T-helper 2 cell treated with Interferon-gamma antibody and Interleukin-4, amounts not matched to agents 5 μg/mL and 100 μg/mL, for 36 hours (primary cell): ENCODE results near the gene PCCA.

ENCODE experiments used
- DNase-seq: peaks from one replicate; pipeline ENCODE4 v3.0.0; 2021; ENCODE audit warnings: low spot score
- H3K27ac Mint-ChIP-seq: one replicate; pipeline ENCODE4 v1.8.0; 2021; ENCODE audit warnings: mild to moderate bottlenecking, mixed read lengths
- H3K27me3 Mint-ChIP-seq: one replicate; pipeline ENCODE4 v1.8.0; 2021; ENCODE audit warnings: low read depth, mixed read lengths
- H3K36me3 Mint-ChIP-seq: one replicate; pipeline ENCODE4 v1.8.0; 2021; ENCODE audit warnings: low read depth, mixed read lengths
- H3K4me1 Mint-ChIP-seq: one replicate; pipeline ENCODE4 v1.8.0; 2021; ENCODE audit warnings: low read depth, mixed read lengths
- H3K4me3 Mint-ChIP-seq: one replicate; pipeline ENCODE4 v1.8.0; 2022; ENCODE audit warnings: mild to moderate bottlenecking, moderate library complexity, mixed read lengths
- H3K9me3 Mint-ChIP-seq: one replicate; pipeline ENCODE4 v1.8.0; 2021; ENCODE audit warnings: mixed read lengths

The PCCA gene

GRCh38 chr13:100508455-100508854 lies 419.6 kb downstream of the PCCA start:
- H3K27me3 Mint-ChIP-seq = peaks cover 37% of the 10 kb centered on the region
- H3K27ac Mint-ChIP-seq = no peak overlapping the region
- DNase-seq = no peak
- no peak overlapping the region for H3K4me3 Mint-ChIP-seq
- peaks cover 19% of the 10 kb centered on the region for H3K4me1 Mint-ChIP-seq
- H3K9me3 Mint-ChIP-seq = no peaks in the 10 kb centered on the region
- H3K36me3 Mint-ChIP-seq = no peaks in the 10 kb centered on the region

DNA sequence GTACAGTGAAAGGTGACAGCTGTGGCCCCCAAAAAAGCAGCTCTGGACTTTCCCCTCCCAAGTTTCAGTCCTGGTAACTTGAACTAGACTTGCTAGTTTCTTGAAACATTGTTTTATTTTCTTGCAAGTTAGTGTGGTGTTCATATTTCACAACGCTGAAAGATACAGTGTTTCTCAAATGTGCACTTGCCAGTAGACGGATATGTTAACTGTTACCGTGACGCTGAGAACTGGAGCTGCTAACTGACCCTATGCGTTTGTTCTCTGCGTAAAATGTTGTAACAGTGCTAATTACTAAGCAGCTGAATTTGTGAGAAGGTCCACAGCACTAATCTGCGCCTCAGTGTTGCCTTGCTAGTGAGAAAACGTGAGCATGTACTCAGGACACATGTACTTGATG lies 420.1 kb downstream of the PCCA start:
- DNase-seq = no peak
- Mint-ChIP-seq H3K4me3 (no peak overlapping the region), H3K27ac (no peak overlapping the region), H3K36me3 (no peaks in the 10 kb centered on the region), H3K9me3 (no peaks in the 10 kb centered on the region), H3K27me3 (peaks cover 41% of the 10 kb centered on the region), H3K4me1 (peaks cover 19% of the 10 kb centered on the region)

GRCh38 chr13:100510208-100510957 lies 421.5 kb downstream of the PCCA start:
- peaks cover 37% of the 10 kb centered on the region for H3K27me3 Mint-ChIP-seq
- peaks cover 19% of the 10 kb centered on the region for H3K4me1 Mint-ChIP-seq
- no peaks in the 10 kb centered on the region for H3K36me3 Mint-ChIP-seq
- no peak overlapping the region for H3K27ac Mint-ChIP-seq
- H3K9me3 Mint-ChIP-seq = no peaks in the 10 kb centered on the region
- H3K4me3 Mint-ChIP-seq = no peak overlapping the region
- DNase-seq = no peak

DNA sequence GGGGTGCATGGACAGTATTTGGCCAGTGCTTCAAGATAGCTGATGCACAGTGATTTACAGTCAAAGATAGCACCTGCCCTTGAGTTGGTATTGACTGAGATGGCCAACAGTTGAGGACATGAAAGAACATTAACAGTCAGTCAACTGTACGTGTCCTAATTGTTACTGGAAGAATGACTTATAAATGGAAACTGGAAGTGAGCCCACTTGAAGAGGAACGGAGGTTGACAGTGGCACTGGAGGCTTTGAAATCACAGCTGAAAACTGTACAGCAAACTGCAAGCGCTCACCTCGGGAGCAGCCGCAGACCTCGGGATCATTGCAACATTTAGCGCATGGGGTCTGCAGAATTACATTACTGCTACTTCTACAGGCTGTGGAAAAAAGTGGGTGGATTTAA lies 422.6 kb downstream of the PCCA start:
- H3K27ac Mint-ChIP-seq = no peak overlapping the region
- peaks cover 11% of the 10 kb centered on the region for H3K4me1 Mint-ChIP-seq
- no peak for DNase-seq
- no peaks in the 10 kb centered on the region for H3K36me3 Mint-ChIP-seq
- no peaks in the 10 kb centered on the region for H3K9me3 Mint-ChIP-seq
- no peak overlapping the region for H3K4me3 Mint-ChIP-seq
- H3K27me3 Mint-ChIP-seq = peaks cover 36% of the 10 kb centered on the region

DNA sequence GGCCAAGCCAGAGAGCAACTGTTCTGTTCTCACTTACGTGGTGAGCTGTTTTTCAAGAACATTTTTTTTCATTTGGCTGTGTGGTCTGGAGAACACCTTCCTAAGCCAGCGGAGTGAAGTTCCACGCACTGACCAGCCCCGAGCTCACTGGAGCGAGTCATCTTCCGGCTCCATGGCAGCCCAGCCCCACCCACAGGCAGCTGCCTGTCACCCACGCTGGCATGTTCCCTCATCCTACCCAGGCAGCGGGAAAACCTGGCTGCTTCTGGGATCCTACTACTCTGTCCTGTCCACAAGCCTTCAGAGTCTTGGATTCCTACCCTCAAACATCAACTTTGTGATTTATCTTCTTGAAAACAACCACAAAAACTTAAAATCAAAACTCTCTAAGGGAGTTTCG lies 423.5 kb downstream of the PCCA start:
- Mint-ChIP-seq H3K36me3 (no peaks in the 10 kb centered on the region), H3K4me3 (no peak overlapping the region), H3K4me1 (peaks cover 3% of the 10 kb centered on the region), H3K27me3 (peaks cover 38% of the 10 kb centered on the region), H3K9me3 (no peaks in the 10 kb centered on the region), H3K27ac (no peak overlapping the region)
- DNase-seq = no peak

DNA sequence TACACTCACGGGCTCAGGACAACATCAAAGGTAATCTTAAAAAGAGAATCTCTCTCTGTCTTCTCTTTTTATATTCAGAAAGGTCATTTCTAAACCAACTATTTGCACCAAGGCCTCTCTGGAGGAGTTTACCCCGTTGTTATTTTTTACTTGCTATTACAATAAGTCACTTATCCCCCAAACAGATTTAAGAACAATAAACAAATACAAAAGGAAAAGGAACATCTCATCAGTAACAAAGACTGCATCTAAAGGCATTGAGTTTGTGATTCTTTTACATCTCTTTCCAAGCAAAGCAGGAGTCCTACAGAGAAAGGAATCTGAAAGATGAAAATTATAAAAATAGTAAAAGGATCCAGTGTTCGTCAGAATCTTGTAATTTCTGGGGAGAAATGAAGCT lies 424.3 kb downstream of the PCCA start:
- Mint-ChIP-seq H3K27ac (no peak overlapping the region), H3K9me3 (no peaks in the 10 kb centered on the region), H3K36me3 (no peaks in the 10 kb centered on the region), H3K27me3 (peaks cover 38% of the 10 kb centered on the region), H3K4me3 (no peak overlapping the region), H3K4me1 (peaks cover 3% of the 10 kb centered on the region)
- DNase-seq = no peak

- Mint-ChIP-seq H3K36me3 (no peaks in the 10 kb centered on the region), H3K4me3 (no peak overlapping the region), H3K9me3 (no peaks in the 10 kb centered on the region), H3K27ac (no peak overlapping the region), H3K4me1 (peaks cover 3% of the 10 kb centered on the region), H3K27me3 (peaks cover 37% of the 10 kb centered on the region)
- no peak for DNase-seq
These were observed 425.2 kb downstream of the PCCA start for GRCh38 chr13:100513987-100514670.

DNA sequence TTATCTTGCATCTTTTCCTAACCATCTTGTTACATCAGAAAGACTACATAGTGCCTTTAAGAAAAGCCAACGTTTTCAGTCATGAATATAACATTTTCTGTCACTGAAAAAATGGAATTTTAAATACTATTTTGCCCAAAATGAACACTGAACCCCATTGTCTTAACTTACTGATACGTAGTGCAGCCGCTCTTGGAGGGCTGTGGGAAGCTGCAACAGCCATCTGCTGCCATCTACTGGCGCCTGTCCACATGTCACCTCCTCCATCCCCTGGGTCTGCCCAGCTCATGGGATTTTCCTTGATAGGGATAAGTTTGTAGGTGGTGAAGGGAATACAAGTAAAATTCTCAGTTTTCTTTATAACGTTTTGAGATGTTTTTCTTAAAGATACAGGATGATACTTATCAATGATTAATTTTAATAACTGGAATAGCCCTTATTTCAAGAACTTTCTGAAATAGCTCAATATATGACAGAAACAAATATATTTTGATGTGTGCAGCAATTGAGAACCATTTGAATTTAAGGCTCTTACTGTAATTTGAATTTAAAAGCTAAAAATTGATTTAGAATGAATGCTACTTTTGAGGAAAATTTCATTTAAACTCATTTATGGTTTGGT lies 426.0 kb downstream of the PCCA start:
- H3K36me3 Mint-ChIP-seq = no peaks in the 10 kb centered on the region
- H3K4me1 Mint-ChIP-seq = peaks cover 3% of the 10 kb centered on the region
- peak; percentile 57 for DNase-seq
- no peak overlapping the region for H3K27ac Mint-ChIP-seq
- no peak overlapping the region for H3K4me3 Mint-ChIP-seq
- peaks cover 36% of the 10 kb centered on the region for H3K27me3 Mint-ChIP-seq
- no peaks in the 10 kb centered on the region for H3K9me3 Mint-ChIP-seq

DNA sequence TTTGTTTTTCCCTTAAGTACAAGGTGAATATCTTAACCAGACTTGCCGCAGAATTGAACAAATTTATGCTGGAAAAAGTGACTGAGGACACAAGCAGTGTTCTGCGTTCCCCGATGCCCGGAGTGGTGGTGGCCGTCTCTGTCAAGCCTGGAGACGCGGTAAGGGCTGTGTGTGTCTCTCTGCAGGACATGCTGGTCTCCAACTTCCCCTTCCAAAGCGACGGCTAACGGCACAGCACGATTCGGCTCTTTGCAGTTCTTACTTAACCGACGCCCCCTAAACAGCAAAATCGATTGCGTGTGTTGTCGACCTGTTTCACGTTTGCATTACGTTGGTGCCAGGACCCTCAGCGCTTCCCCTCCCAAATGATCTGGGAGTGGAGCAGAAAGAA lies 426.5 kb downstream of the PCCA start:
- Mint-ChIP-seq H3K9me3 (no peaks in the 10 kb centered on the region), H3K4me1 (peaks cover 3% of the 10 kb centered on the region), H3K4me3 (no peak overlapping the region), H3K27ac (no peak overlapping the region), H3K36me3 (no peaks in the 10 kb centered on the region), H3K27me3 (peaks cover 33% of the 10 kb centered on the region)
- no peak for DNase-seq

- Mint-ChIP-seq H3K27ac (no peak overlapping the region), H3K4me1 (peaks cover 7% of the 10 kb centered on the region), H3K4me3 (no peak overlapping the region), H3K9me3 (no peaks in the 10 kb centered on the region), H3K36me3 (no peaks in the 10 kb centered on the region), H3K27me3 (peaks cover 30% of the 10 kb centered on the region)
- no peak for DNase-seq
These were observed 428.2 kb downstream of the PCCA start for GRCh38 chr13:100517135-100517534.

GRCh38 chr13:100517728-100518127 lies 428.8 kb downstream of the PCCA start:
- no peak overlapping the region for H3K4me3 Mint-ChIP-seq
- no peak overlapping the region for H3K27ac Mint-ChIP-seq
- no peak for DNase-seq
- H3K9me3 Mint-ChIP-seq = no peaks in the 10 kb centered on the region
- H3K36me3 Mint-ChIP-seq = no peaks in the 10 kb centered on the region
- H3K4me1 Mint-ChIP-seq = peaks cover 7% of the 10 kb centered on the region
- H3K27me3 Mint-ChIP-seq = peaks cover 27% of the 10 kb centered on the region

- no peak overlapping the region for H3K27ac Mint-ChIP-seq
- H3K4me1 Mint-ChIP-seq = peaks cover 7% of the 10 kb centered on the region
These were observed 429.6 kb downstream of the PCCA start for GRCh38 chr13:100518394-100519062.

DNA sequence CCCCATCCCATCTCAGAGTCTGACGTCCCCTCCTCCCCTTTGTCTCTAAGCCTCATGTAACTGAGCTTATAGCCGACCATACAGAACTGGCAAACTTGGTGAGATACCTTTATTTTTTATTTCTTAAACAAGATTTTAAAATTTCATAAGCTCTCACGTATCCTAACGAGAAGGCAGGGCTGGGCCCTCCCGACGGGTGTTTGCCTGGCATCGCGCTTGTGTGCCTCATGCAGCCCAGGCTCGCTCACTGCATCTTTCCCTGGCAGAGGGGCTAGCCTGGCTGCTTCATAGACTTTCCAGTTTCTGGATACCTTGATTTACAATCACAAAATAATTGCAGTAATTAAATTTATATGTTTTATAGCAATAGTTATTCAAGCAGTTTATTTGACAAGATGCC lies 430.7 kb downstream of the PCCA start:
- H3K4me3 Mint-ChIP-seq = no peak overlapping the region
- no peak for DNase-seq
- peaks cover 13% of the 10 kb centered on the region for H3K27me3 Mint-ChIP-seq
- no peaks in the 10 kb centered on the region for H3K36me3 Mint-ChIP-seq
- no peak overlapping the region for H3K27ac Mint-ChIP-seq
- no peaks in the 10 kb centered on the region for H3K9me3 Mint-ChIP-seq
- peaks cover 6% of the 10 kb centered on the region for H3K4me1 Mint-ChIP-seq

More at GRCh38 chr13:100518394-100519062, 429.6 kb downstream of the PCCA start:
- no peaks in the 10 kb centered on the region for H3K36me3 Mint-ChIP-seq
- no peaks in the 10 kb centered on the region for H3K9me3 Mint-ChIP-seq
- H3K27me3 Mint-ChIP-seq = peaks cover 20% of the 10 kb centered on the region
- DNase-seq = no peak
- no peak overlapping the region for H3K4me3 Mint-ChIP-seq
